NT2/D1 (cell line): ENCODE results near the gene BMPR1B.

Experiments used
- SUZ12 ChIP-seq: IDR thresholded peaks from 2 replicates; pipeline ENCODE4 v1.6.1; 2011; ENCODE audit not compliant: insufficient read length, insufficient read depth; ENCODE audit errors: extremely low read depth
- YY1 ChIP-seq: IDR thresholded peaks from 2 replicates; pipeline ENCODE4 v1.6.1; 2011; ENCODE audit not compliant: insufficient read length, insufficient read depth
- ZNF274 ChIP-seq: IDR thresholded peaks from 2 replicates; pipeline ENCODE4 v1.6.1; 2011; ENCODE audit warnings: mild to moderate bottlenecking, low read depth, low read length

DNA sequence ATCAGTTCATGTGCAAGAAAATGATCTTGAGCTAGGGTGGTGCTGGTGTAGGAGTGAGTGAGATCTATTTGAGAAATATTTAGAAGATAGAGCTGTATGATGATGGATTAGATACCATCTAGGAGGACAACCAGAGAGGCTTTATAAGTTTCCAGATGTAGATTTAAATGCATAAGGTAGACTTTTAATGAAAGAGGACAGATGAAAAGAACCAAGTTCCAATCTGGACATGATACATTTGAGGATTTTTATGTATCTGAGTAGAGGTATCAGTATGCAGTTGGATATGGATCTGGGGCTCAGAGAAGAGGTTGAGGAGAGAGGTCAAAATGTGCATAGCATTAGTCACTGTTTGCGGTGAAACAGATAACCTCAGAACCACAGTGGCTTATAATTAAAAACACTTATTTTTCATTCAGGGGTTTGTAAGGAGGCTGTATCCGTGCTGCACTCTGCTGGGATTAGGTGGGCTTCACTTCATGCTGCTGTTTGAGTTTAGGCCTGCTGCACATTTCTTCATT is 348.7 kb downstream of the BMPR1B start:
- TF ChIP-seq ZNF274, result no peak
- TF ChIP-seq SUZ12, result no peak
- TF ChIP-seq YY1, result no peak
